Activated CD4-positive, alpha-beta T cell treated with anti-CD3 and anti-CD28 coated beads, Interleukin-2, amount 50 U/mL, for 1 hour (primary cell): ENCODE measurements around the gene MPZL3.

Experiments used
- DNase-seq: peaks from one replicate; pipeline ENCODE4 v3.0.0-alpha.2; 2020

Gene MPZL3

DNA sequence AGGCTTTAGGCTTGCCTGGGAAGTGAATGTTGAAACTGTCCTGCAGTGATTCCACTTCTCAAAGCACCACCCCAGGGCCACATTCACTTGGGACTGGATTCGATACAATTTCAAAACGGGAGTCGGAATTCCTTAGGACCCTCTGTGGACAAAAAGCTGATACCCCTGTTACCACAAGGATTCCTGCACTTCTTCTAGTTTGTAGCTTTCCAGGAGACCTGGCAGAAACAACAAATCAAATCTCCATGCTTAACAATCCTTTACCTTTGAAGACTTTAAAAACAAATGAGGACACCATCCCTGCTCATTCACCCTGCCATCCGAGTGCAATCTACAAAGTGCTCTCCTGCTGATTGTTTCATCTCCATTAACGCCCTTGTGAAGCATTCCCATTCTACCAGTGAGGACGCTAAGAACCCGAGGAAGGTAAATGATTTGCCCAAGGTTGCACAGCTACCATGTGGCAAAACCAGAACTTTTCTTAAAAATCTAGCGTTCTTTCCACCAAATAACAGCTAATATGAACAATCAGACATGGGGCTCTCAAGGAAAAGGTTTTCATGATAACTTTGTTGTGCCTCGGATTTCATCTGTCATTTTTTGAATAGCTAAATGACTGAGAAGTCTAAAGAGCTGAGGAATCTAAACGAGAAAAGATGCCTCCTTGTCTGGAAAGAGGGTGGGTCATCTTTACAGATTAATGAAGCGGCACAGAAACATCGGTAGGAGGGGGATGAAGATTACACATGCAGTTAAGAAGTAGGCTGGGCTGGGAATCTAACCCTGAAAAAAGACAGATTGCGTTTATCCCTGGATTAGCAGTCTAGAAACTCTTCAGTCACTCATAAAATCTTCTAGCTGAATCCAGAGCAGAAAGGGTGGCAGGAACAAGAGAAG, 12.7 kb upstream of the MPZL3 start:
- DNase-seq, result no peak

DNA sequence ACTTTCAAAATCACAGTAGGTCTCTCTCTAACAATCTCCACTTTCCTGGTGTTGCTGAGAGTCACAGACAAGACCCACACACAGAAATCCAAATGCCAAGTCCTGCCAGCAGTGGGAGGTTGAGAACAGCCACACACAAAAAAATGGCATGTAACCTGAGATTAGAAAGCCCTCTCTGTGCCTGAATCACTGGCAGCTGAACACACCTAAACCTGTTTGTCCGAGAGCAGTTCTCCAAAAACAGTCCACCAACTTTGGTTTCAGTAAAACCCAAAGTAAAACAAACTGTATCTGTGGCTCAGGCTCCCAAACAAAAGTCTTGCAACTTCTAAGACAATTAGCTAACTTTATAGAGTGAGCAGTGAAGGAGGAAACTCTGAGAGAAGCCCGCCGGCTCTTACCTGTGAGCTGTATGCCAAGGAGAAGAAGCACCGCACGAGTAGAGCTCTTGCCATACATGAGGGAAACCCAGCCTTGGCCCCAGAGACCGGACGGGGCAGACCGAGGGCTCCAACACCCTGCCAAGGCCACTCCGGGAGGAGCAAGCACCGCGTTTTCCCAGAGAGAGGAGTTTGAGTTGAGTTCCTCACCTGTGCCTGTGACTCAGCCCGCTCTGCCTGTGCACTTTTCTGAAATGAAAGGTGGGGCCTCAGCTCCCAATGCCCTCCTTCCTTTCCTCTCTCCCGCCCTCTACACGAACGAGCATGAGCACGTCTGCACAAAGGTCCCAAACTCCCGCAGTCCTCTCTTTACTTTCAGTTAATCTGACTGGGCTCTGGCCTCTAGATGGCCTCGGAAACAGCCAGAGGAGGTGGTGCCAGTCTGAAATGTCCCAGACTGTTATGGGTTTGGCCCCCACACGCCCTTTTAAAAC, 11.8 kb upstream of the MPZL3 start, which contains the start of gene MPZL2:
MPZL2 (minus strand) TSS at position 603 of the 874 bp plus-strand sequence; CDS start at position 459, 144 bp downstream.
- DNase-seq, result no peak

DNA sequence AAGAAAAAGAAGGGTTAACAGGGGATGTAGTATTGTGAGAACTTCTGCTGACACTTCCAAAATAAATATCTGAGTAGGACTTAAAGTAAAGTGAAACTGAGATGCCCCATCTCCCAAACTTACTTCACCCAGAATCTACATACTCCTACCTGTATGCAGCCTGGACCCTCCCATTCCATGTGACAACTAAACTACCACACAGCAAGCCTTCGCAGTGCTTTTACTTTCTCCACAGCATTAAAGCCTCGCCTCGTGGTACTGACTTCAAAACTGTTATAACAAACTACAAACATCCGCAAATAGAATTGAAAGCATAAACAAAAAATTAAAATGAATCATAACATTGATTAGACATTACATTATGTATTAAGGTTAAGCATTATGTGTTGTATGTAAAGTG, 10.9 kb upstream of the MPZL3 start:
- DNase-seq, result no peak

DNA sequence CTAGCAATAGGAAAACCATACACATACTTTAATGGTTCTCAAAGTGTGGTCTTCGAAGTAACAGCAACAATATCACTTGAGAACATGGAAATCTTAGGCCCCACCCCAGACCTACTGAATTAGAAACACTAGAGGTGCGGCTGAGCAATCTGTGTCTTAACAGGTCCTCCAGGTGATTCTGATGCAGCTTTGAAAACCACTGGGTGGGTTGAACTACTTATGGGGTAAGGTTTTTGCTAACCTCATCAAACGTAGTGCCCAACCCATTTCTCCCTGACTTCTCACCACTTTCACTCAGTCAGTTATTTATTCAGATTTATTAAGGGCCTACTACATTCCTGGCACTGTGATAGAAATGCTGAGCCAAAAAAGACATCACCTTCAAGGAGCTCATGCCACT, 8.2 kb upstream of the MPZL3 start:
- no peak for DNase-seq

DNA sequence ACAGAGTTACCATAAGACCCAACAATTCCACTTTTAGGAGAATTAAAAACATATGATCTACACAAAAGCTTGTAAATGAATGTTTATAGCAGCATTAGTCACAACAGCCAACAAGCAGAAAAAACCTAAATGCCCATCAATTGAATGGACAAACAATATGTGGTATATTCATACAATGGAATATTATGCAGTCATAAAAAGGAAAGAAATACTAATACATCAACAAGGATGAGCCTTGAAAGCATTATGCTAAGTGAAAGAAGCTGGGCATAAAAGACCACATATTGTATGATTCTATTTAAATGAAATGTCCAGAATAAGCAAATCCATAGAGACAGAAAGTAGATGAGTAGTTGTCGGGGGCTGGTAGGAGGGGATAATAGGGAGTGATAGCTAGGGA, 7.0 kb upstream of the MPZL3 start:
- no peak for DNase-seq

DNA sequence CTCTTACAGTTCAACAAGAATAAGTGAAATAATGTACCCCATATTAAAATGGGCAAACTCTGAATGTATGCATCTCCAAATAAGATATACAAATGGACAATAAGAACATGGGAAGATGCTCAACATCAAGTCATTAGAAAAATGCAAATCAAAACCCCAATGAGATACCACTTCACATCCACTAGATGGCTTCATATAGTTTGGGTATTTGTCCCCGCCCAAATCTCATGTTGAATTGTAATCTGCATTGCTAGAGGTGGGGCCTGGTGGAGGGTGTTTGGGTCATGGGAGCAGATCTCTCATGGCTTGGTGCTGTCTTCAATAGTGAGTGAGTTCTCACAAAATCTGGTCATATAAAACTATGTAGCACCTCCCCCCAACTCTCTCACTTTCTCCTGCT, 6.2 kb upstream of the MPZL3 start:
- DNase-seq, result no peak

DNA sequence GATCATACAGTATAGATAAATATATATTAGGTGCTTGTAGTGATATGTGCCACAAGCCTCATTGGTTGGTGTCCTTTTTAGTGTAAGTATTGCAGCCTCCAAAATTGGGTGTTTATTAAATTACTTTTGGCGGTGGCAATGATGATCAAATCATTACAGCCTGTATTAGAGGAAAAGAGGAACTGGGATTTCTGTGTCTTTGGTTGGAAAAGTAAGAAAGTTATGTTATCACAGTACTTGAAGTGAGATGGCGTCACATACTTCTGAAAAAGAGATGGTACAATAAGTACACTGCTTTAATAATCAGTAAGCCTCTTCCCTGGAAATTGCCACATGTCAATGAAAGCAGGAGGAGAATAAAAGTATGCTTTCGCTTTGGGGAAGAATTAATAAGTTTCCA, 523 bp upstream of the MPZL3 start:
- DNase-seq, result no peak

DNA sequence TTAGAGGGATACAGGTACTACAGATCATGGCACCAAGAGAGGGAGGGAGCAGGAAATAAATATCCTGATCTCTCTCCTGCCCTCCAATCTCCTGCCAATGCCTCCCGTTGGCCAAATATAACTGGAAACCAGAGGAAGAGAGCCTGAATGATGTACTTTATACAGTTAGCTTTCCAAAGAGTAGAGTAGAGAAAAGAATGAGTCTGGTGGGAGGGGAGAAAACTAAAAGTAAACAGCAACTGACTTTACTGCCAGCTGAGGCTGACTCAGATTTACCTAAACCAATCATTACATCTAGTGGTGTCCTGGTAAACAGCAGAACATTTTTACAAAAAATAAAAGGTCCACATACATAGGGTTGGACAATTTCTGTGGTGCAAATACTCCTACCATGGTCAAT, 5.1 kb downstream of the MPZL3 start:
- no peak for DNase-seq

DNA sequence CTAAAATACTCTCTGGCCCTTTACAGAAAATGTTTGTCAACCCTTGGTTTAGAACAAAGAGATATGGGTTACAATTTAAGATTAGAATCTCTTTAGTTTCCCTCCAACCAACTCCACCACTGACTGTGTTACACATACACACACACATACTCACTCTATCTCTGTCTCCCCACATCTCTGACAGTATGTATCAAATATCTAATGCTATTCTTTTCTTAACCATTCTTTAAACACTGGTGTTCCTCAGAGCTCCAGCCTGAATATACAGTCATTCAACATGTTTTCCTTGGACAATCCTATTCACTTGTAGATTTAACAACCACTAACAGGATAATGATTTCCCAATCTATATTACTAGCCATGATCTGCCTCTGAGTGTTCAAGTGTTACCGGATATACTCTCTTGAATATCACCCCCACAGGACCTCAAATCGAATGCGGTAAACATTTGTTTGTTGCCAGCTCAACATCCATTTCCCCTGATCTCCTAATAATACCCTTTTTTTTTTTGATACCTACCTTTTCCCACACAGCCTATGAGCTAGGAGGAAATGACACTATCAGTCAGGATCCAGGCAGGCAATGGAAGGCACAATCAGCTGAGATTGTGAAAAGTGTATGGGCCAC, 6.1 kb downstream of the MPZL3 start:
- no peak for DNase-seq

DNA sequence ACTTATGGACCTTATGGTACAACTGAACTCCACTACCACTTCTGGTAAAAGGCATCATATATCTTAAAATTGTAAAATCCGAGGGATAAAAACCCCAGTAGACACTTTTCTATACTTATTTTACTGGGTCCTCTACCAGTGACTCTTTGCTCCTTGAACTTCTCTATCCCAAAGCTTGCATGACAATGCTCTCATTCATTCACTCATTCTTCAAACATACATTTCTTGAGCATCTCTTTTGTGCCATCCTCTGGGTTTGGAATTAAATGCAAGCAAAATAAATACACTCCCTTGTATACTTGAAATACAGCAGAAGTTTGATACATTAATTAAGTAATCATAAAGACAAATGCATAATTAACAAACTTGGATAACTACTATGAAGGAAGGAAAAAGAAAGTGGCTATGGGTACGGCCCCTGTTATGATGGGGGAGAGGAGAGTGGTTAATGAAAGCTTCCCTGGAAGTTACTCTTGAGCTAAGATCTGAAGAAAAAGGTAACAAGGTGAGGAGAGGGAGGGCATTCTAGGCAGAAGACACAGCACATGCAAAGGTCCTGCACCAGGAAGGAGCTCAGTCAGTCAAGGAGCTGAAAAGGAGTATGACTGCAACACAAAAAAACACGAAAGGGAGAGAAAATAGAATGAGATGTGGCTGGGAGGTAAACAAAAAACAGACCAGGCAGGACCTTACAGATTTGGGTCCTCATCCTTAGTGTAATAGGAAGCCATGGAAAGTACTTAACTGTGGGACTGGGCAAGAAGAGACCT, 8.0 kb downstream of the MPZL3 start:
- no peak for DNase-seq

DNA sequence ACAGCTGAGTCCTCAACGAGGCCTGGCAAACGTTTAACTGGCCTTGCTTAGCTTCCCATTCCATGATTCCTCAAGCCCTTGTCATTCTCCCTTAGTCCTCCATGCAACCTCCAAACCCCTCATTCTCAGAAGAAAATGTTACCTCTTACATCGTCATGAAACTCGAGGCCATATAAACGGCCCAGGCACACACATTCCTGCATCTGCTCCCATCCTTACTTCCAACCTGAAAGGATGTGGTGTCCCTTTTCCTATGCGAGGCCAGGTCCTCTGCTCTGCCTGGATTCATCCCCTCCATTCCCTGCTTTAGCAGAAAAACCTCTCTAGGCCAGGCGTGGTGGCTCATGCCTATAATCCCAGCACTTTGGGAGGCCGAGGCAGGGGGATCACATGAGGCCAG, 9.0 kb downstream of the MPZL3 start:
- DNase-seq, result no peak

DNA sequence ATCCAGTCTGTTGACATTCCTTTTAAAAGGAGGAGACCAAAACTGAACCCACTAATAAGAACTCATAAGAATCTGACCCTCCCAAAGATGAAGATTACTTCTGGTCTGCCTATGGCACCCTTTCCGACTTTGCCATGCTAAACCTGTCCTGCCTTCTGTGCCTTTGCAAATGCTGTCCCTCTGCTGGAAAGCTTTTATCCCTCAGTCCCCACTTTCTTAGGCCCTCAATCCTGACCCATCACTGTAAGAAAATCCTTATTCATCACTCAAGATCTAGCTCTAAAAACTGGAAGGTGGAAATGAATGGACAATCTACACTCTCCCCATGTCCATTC, 10.4 kb downstream of the MPZL3 start:
- no peak for DNase-seq

DNA sequence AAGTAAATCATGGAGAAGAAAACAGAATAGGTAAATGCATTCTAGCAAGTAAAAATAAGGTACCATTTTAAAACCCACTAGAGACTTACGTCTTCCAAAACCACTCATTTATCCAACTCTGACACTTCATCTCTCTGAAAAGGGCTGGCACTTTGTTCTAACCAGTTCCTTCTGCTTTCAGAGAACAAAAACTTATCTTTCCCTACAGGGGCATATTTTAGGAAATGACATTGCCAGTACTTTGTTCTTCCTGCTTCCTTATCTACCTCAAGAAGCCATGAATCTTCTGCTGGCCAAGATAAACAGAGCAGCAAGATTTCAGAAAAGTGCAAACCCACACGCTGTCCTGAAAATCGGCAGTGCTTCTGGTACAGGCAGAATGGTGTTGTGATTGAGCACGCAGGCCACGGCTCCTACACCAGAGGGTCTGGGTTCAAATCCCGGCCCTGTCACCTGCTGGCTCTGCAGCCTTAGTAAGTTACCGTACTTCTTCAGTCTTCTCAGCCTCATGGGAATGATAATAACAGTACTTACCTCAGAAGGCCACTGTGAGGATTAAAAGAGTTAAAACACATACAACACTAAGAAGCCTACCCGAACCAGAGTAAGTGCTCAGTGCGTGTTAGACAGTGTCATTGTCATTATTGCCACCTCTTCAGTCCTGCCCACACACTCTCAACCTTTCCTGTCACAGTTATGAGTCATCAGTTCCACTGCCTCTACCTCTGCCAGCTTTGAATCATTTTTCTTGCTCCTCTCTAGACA, 11.0 kb downstream of the MPZL3 start:
- peak; percentile 34 for DNase-seq

DNA sequence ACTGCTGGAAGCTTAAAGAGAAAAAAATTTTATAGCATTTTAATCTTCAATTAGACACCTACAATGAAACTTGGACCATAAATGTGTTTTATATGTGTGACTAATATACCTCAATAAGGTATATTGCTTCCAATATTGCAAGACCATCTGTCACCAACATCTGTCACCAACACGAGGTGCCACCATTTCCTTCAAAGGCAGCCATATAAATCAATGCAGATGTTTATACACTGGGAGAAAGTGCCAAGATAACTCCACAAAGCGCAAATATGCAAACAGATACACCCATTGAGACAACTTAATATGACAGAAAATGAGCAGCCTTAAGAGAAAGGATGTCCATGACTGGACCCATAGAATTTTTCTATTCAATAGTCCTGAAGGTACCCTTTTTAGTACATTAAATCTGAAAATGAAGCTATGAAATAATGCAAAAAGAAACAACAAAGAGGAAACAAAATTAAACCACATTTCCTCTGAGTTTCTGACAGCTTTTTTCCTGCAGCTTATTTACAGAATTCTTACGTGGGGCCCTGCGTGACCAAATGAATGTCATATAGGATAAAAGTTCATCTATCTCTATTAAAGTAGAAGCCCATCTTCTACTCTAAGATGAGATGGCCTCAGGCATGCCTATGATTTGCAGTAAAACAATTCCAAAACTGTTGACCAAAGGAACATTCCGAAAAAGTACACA, 12.5 kb downstream of the MPZL3 start:
- no peak for DNase-seq

DNA sequence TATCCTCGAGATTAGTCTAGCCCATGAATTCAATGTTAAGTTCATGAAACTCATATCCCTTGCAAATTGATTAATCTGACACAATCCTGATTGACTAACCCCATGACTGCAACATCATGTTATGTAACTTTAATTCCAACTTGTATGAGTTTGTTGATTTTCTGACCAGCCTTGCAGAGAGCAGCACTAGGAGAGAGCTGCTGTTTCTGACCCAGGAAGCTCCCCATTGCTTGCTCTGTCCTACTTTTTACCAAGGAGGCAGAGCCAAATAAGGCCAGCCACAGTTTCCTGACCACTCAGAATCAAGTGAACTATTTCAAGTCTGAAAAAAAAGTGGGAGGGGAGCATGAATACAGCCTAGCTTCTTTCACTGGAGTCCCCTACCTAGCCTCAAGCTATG, 13.2 kb downstream of the MPZL3 start:
- DNase-seq, result no peak

DNA sequence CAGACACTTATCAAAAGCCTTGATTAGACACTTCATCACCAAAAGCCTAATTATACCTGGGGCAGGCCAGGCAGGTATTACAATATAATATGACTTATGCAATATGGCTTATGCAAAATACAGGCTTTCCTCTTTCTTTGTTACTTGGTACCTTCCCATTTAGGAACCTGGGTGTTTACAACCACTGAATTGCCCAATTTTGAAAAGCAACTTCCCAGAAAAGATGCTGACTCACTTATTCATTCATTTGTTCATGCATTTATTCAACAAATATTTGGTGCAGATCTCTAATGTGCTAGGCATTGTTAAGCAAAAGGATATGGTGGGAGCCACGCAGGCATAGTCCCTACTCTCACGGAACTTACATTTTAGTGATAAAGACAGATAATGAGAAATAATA, 13.7 kb downstream of the MPZL3 start:
- no peak for DNase-seq

DNA sequence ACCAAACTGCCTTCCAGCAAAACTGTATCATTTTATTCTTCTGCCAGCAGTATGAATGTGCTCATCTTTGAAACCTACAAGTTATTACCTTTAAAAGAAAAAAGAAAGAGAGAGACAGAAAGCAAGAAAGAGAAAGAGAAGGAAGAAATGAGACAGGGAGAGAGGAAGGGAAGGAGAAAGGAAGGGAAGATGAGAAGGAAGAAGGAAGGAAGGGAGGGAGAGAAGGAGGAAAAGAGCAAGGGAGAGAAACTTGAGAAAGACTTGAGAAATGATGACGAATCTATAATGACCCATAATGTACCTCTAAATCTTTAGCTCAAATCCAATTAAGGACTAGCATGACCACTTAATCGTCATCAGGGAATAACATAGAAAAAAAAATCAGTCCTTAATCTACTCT, 16.0 kb downstream of the MPZL3 start:
- no peak for DNase-seq

DNA sequence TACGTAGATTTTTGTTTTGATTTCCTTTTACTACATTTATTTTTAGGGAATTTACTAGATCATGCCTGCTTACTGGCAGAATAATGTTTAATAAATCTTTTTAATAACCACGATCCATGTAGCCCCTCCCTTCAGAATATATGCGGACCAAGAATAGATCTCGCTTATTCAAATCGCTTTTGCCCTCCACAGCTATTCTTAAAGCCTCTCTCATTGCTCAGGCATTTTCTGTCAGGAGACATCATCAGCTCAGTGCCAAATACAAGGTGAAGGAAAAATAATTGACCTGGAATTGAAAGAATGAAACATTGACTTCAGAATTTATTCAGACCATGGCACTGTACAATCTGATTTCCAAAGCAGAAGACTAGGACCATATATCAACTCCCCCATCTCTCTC, 17.3 kb downstream of the MPZL3 start:
- no peak for DNase-seq

DNA sequence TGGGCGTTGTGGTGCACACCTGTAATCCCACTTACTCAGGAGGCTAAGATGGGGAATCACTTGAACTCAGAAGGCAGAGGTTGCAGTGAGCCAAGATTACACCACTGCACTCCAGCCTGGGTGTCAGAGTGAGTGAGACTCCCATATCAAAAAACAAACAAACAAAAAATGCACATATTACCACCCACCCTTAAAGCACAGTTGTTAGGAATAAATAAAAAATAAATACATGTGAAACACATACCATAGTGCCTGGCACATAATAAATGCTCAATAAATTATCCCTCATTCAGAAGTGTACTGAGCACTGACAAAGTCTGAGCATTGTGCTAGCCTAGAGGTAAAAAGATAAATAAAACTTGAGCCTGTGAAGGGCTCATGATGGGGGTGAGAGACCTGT, 18.3 kb downstream of the MPZL3 start:
- no peak for DNase-seq

DNA sequence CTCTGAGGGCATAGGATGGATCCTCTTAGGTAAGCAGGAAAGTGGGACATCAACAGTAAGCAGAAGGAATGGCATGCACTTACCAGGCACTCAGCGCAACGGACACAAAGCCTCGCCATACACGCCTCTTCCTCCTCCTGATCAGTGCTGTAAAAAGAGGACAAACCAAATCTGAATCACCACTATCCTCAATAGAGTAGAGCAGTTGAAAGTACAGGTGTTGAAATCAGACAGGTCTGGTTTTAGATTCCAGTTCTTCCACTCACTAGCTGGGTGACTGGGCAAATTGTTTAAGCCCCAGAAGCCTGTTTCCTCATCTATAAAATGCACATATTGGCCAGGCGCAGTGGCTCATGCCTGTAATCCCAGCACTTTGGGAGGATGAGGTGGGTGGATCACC, 18.8 kb downstream of the MPZL3 start:
- DNase-seq, result no peak

DNA sequence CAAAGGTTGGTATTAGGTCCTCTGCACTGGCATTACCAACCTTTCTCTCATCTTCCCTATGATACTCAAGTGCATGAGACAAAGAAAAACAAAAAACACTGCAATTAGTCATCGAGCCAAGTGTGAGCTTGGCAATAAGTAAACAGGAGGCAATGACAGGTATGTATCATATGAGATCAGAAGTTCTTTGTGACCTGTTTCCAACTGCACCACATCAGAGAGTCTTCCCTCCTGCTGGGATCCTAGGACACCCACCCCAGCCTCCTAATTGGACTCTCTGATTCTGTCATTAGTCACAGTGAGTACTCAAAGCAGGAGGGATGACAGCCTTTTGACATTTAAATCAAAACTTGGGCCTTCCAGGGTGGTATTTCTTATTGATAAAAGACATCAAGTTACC, 19.5 kb downstream of the MPZL3 start:
- no peak for DNase-seq

DNA sequence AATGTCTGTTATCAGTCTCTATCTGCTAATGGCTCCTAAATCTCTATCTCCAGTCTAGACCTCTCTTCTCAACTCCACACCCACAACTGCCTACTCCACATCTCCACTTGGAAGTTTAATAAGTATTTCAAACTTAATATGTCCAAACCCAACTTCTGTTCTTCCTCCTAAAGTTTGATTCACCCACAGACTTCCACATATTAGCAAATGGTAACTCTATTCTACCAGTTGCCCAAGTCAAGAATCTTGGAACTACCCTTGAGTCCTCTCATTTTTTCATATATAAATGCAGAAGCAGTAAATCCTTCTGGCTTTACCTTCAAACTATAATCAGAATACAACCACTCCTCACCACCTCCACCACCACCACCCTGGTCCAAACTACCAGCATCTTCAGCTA, 20.7 kb downstream of the MPZL3 start:
- no peak for DNase-seq
